ENCODE results near the gene STAP1. TPM values are rescaled to one million over a fixed set of nuclear protein-coding genes. Genes with fewer than 3 reads are reported as not detected.

The STAP1 gene, protein sequence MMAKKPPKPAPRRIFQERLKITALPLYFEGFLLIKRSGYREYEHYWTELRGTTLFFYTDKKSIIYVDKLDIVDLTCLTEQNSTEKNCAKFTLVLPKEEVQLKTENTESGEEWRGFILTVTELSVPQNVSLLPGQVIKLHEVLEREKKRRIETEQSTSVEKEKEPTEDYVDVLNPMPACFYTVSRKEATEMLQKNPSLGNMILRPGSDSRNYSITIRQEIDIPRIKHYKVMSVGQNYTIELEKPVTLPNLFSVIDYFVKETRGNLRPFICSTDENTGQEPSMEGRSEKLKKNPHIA
- under 1 TPM in 1 of 2 donors, not detected in 1; 0.34 TPM for total RNA-seq

DNA sequence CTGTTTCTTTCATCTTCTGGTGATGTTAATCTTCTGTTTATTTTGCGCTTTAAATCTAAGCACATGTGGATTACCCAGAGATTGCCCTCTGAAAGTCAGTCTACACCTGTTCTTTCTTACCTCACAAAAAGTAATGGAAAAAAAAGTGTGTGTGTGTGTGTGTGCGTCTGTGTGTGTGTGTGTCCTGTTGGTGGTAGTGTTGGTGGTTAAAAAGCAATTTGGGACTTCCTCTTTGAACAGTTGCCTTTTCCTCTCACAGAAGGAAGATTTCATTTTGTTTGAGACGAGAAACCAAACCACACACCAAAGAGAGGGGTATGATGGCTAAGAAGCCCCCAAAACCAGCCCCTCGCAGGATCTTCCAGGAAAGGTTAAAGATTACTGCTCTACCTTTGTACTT, at the start of gene STAP1:
TSS of gene STAP1 (plus strand) at position 235 of the 400 bp plus-strand sequence. CDS start at position 318, 83 bp downstream.
- intact Hi-C loops (cut with DNase I), result no loop called here

DNA sequence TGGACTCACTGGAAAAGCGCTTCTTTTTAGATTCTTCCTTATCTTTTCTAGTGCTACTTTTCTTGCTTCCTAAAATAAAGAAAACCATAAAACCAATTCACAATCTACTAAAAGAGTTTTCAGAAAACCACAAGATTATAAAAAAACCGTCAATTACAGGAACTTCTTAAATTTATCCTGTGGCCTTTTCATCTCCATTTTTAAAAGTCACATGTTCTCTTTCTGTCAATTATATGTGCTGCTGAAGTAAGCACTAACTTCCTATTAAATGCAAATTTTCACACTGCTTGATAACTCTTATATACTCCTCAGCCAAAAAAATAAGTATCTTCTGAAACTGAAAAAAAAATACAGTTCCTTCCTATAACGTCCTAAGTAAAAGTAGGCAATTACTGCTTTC, 46.0 kb upstream of the STAP1 start:
- intact Hi-C loops (cut with DNase I), result no loop called here

More for the DNA sequence above, at the start of gene STAP1:
- no peak within 1 kb of the TSS for H3K27ac ChIP-seq
- H3K4me3 ChIP-seq, result no peak within 1 kb of the TSS
- H3K4me1 ChIP-seq (replicated peaks), result no peaks in the 10 kb centered on the region
- no peaks in the 10 kb centered on the region for H3K27me3 ChIP-seq (replicated peaks; ENCODE audit: insufficient read depth)
- no peaks in the 10 kb centered on the region for H3K36me3 ChIP-seq
- 74% methylated on average over 4 of the region's 4 CpGs for WGBS
- H3K9me3 ChIP-seq, result no peaks in the 10 kb centered on the region
- TF ChIP-seq, protein P1, sequence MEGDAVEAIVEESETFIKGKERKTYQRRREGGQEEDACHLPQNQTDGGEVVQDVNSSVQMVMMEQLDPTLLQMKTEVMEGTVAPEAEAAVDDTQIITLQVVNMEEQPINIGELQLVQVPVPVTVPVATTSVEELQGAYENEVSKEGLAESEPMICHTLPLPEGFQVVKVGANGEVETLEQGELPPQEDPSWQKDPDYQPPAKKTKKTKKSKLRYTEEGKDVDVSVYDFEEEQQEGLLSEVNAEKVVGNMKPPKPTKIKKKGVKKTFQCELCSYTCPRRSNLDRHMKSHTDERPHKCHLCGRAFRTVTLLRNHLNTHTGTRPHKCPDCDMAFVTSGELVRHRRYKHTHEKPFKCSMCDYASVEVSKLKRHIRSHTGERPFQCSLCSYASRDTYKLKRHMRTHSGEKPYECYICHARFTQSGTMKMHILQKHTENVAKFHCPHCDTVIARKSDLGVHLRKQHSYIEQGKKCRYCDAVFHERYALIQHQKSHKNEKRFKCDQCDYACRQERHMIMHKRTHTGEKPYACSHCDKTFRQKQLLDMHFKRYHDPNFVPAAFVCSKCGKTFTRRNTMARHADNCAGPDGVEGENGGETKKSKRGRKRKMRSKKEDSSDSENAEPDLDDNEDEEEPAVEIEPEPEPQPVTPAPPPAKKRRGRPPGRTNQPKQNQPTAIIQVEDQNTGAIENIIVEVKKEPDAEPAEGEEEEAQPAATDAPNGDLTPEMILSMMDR (IDR thresholded peaks at IDR 0.05), result no peak
- TF ChIP-seq POLR2AphosphoS5 (IDR thresholded peaks at IDR 0.05), result no peak
- no peak for TF ChIP-seq POLR2A (IDR thresholded peaks at IDR 0.05)
- DNase-seq (ENCODE audit: low spot score), result no peak

DNA sequence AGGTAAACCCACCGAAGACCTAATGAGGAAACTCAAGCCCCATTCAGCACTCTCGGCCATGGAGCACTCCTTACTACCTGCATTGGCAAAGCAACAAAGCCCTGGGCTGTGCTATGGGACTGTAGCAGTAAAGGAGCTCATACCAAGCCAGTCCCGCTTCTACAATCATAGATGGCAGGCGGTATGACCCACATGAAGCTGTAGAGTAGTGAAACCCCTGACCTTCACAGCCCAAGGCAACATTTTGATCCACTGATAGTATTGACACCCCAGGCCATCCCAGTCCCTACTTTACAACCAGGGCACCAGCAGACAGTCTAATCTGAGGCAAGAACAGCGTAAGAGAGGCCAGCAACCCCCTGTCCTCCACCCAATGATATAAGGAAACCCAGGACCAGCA, 38.4 kb upstream of the STAP1 start:
- 92% methylated on average over 5 of the region's 5 CpGs for WGBS
- H3K4me1 ChIP-seq (replicated peaks), result no peaks in the 10 kb centered on the region
- no peaks in the 10 kb centered on the region for H3K36me3 ChIP-seq
- H3K4me3 ChIP-seq, result no peak overlapping the region
- DNase-seq (ENCODE audit: low spot score), result no peak
- no peaks in the 10 kb centered on the region for H3K9me3 ChIP-seq
- intact Hi-C loops (cut with DNase I), result no loop called here
- H3K27ac ChIP-seq, result no peak overlapping the region
- no peaks in the 10 kb centered on the region for H3K27me3 ChIP-seq (replicated peaks; ENCODE audit: insufficient read depth)
- TF ChIP-seq POLR2A (IDR thresholded peaks at IDR 0.05), result no peak
- no peak for TF ChIP-seq POLR2AphosphoS5 (IDR thresholded peaks at IDR 0.05)

More for the DNA sequence above, 46.0 kb upstream of the STAP1 start:
- TF ChIP-seq POLR2A (IDR thresholded peaks at IDR 0.05), result no peak
- TF ChIP-seq, protein P1 (IDR thresholded peaks at IDR 0.05), result no peak
- no peak for TF ChIP-seq POLR2AphosphoS5 (IDR thresholded peaks at IDR 0.05)
- Histone ChIP-seq H3K27ac (no peak overlapping the region), H3K4me1 (replicated peaks) (no peaks in the 10 kb centered on the region), H3K4me3 (no peak overlapping the region), H3K9me3 (no peaks in the 10 kb centered on the region), H3K36me3 (no peaks in the 10 kb centered on the region), H3K27me3 (replicated peaks; ENCODE audit: insufficient read depth) (no peaks in the 10 kb centered on the region)
- 82% methylated on average over 3 of the region's 3 CpGs for WGBS
- no peak for DNase-seq (ENCODE audit: low spot score)

DNA sequence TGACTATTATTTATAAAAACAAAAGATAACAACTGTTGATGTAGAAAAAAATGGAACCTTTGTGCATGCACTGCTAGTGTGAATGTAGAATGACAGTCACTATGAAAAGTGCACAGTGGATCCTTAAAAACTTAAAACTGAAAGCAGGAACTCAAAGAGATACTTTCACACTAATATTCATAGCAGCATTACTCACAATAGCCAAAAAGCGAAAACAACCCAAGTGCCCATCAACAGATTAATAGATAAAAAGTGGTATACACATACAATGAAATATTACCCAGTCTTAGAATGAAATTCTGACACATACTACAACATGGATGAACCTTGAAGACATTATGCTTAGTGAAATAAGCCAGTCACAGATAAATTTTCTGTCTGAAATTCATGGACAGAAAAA, 37.0 kb upstream of the STAP1 start:
- intact Hi-C loops (cut with DNase I), result no loop called here
- Histone ChIP-seq H3K9me3 (no peaks in the 10 kb centered on the region), H3K4me3 (no peak overlapping the region), H3K4me1 (replicated peaks) (no peaks in the 10 kb centered on the region), H3K27ac (no peak overlapping the region), H3K27me3 (replicated peaks; ENCODE audit: insufficient read depth) (no peaks in the 10 kb centered on the region), H3K36me3 (no peaks in the 10 kb centered on the region)
- no peak for TF ChIP-seq POLR2AphosphoS5 (IDR thresholded peaks at IDR 0.05)
- TF ChIP-seq, protein P1 (IDR thresholded peaks at IDR 0.05), result no peak
- no peak for TF ChIP-seq POLR2A (IDR thresholded peaks at IDR 0.05)
- DNase-seq (ENCODE audit: low spot score), result no peak
- 92% methylated on average over 1 of the region's 1 CpG for WGBS

DNA sequence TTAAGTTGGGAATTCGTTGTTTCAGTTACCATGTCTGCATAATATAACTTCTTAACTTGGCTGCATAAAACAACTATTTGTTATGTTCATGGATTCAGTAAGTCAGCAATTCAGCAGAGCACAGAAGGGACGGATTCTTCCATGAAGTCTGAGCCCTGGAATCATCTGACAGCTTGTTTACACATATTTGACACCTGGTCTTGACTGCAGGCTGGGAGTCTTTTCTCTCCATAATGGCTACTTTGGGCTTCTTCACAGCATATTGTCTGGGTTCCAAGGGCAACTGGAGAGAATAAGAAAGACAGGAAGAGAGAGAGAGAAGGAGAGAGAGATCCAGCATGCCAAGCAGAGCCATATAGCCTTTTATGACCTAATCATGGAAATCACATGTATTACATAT, 36.3 kb upstream of the STAP1 start:
- Histone ChIP-seq H3K27me3 (replicated peaks; ENCODE audit: insufficient read depth) (no peaks in the 10 kb centered on the region), H3K27ac (no peak overlapping the region), H3K4me3 (no peak overlapping the region), H3K36me3 (no peaks in the 10 kb centered on the region), H3K4me1 (replicated peaks) (no peaks in the 10 kb centered on the region), H3K9me3 (no peaks in the 10 kb centered on the region)
- intact Hi-C loops (cut with DNase I), result no loop called here
- WGBS, result 48% methylated on average over 2 of the region's 2 CpGs
- TF ChIP-seq POLR2AphosphoS5 (IDR thresholded peaks at IDR 0.05) (no peak), POLR2A (IDR thresholded peaks at IDR 0.05) (no peak)
- TF ChIP-seq, protein P1 (IDR thresholded peaks at IDR 0.05), result no peak
- DNase-seq (ENCODE audit: low spot score), result no peak
